Liver (tissue), 9 donors: ENCODE results near the gene HOXB5. TPM values are rescaled to one million over a fixed set of nuclear protein-coding genes. Genes with fewer than 3 reads are reported as not detected.

Experiments used
- DNase-seq: peaks from one replicate; pipeline ENCODE4 v3.0.0-alpha.2; 2017; ENCODE audit warnings: low spot score
- H3K27ac ChIP-seq, 2 donors: one replicate each; pipeline ENCODE4 v1.7.0; 2013; ENCODE audit warnings: inconsistent platforms in 2 of 2, low read length in 2 of 2, control low read depth in 1 of 2, low read depth in 1 of 2, mild to moderate bottlenecking in 1 of 2
- H3K27me3 ChIP-seq, 4 donors: one replicate each; pipeline versions ENCODE4 v1.6.1 to v1.7.0; 2013; ENCODE audit warnings: low read length in 3 of 4, inconsistent platforms in 1 of 4, mild to moderate bottlenecking in 1 of 4, moderate library complexity in 1 of 4; ENCODE audit not compliant: control insufficient read depth in 4 of 4, insufficient read depth in 4 of 4
- H3K36me3 ChIP-seq, 4 donors: one replicate each; pipeline versions ENCODE4 v1.6.1 to v1.7.0; 2013; ENCODE audit warnings: low read length in 3 of 4, mild to moderate bottlenecking in 3 of 4, low read depth in 1 of 4, moderate library complexity in 1 of 4; ENCODE audit not compliant: control insufficient read depth in 4 of 4, insufficient read depth in 3 of 4
- H3K4me1 ChIP-seq, 4 donors: one replicate each; pipeline versions ENCODE4 v1.6.1 to v1.7.0; 2013; ENCODE audit warnings: low read length in 3 of 4, mild to moderate bottlenecking in 3 of 4, moderate library complexity in 1 of 4; ENCODE audit not compliant: control insufficient read depth in 4 of 4, insufficient read depth in 4 of 4
- H3K4me3 ChIP-seq, 3 donors: one replicate each; pipeline versions ENCODE4 v1.6.1 to v1.7.0; 2013; ENCODE audit warnings: low read length in 3 of 3, control low read depth in 1 of 3, low read depth in 1 of 3, mild to moderate bottlenecking in 1 of 3
- H3K9ac ChIP-seq, 2 donors: one replicate each; pipeline ENCODE4 v1.7.0; 2013; ENCODE audit warnings: low read length in 2 of 2, mild to moderate bottlenecking in 2 of 2, moderate library complexity in 2 of 2, control low read depth in 1 of 2, low read depth in 1 of 2
- H3K9me3 ChIP-seq, 4 donors: one replicate each; pipeline versions ENCODE4 v1.6.1 to v1.7.0; 2013; ENCODE audit warnings: low read length in 3 of 4; ENCODE audit not compliant: control insufficient read depth in 4 of 4
- ATF3 ChIP-seq: IDR thresholded peaks from 2 replicates; pipeline ENCODE4 v1.6.1; 2016; ENCODE audit warnings: antibody characterized with exemption
- CTCF ChIP-seq: fragments of 150-350 bp; IDR thresholded peaks from 2 replicates; pipeline ENCODE4 v1.5.1; 2017; ENCODE audit warnings: improper control_type of control experiment, low read depth, low read length; ENCODE audit not compliant: missing input control
- EGR1 ChIP-seq, 2 donors: IDR thresholded peaks; 2 replicates each; pipeline ENCODE4 v1.6.1; 2016 to 2018; ENCODE audit warnings: antibody characterized with exemption in 2 of 2, low read depth in 2 of 2
- FOXA1 ChIP-seq: IDR thresholded peaks from 2 replicates; pipeline ENCODE4 v1.6.1; 2016; ENCODE audit warnings: antibody characterized with exemption
- FOXA2 ChIP-seq: IDR thresholded peaks from 2 replicates; pipeline ENCODE4 v1.6.1; 2016; ENCODE audit warnings: antibody characterized with exemption
- GABPA ChIP-seq, 2 donors: IDR thresholded peaks in 1 of 2; conservative IDR thresholded peaks in 1 of 2; 2 replicates each; pipeline ENCODE4 v1.6.1; 2016; ENCODE audit warnings: antibody characterized with exemption in 2 of 2, mild to moderate bottlenecking in 1 of 2, moderate library complexity in 1 of 2
- HNF4A ChIP-seq, 2 donors: conservative IDR thresholded peaks; 2 replicates each; pipeline ENCODE4 v1.6.1; 2016; ENCODE audit warnings: antibody characterized with exemption in 2 of 2, mild to moderate bottlenecking in 2 of 2
- HNF4G ChIP-seq: IDR thresholded peaks from 2 replicates; pipeline ENCODE4 v1.6.1; 2016; ENCODE audit warnings: antibody characterized with exemption
- JUND ChIP-seq, 2 donors: IDR thresholded peaks; 2 replicates each; pipeline ENCODE4 v1.6.1; 2016; ENCODE audit warnings: antibody characterized with exemption in 2 of 2
- MAX ChIP-seq: IDR thresholded peaks from 2 replicates; pipeline ENCODE4 v1.6.1; 2016; ENCODE audit warnings: antibody characterized with exemption
- NR2F2 ChIP-seq: IDR thresholded peaks from 2 replicates; pipeline ENCODE4 v1.6.1; 2016; ENCODE audit warnings: antibody characterized with exemption
- RAD21 ChIP-seq, 2 donors: IDR thresholded peaks; 2 replicates each; pipeline ENCODE4 v1.6.1; 2016; ENCODE audit warnings: antibody characterized with exemption in 2 of 2, mild to moderate bottlenecking in 2 of 2
- REST ChIP-seq: IDR thresholded peaks from 2 replicates; pipeline ENCODE4 v1.6.1; 2016; ENCODE audit warnings: antibody characterized with exemption, mild to moderate bottlenecking
- RXRA ChIP-seq, 2 donors: IDR thresholded peaks; 2 replicates each; pipeline ENCODE4 v1.6.1; 2017 to 2018; ENCODE audit warnings: antibody characterized with exemption in 2 of 2, mild to moderate bottlenecking in 1 of 2
- SP1 ChIP-seq: IDR thresholded peaks from 2 replicates; pipeline ENCODE4 v1.6.1; 2018; ENCODE audit warnings: antibody characterized with exemption, mild to moderate bottlenecking
- TAF1 ChIP-seq: conservative IDR thresholded peaks from 2 replicates; pipeline ENCODE4 v1.6.1; 2016; ENCODE audit warnings: antibody characterized with exemption, mild to moderate bottlenecking
- YY1 ChIP-seq: IDR thresholded peaks from 2 replicates; pipeline ENCODE4 v1.6.1; 2016; ENCODE audit warnings: antibody characterized with exemption, mild to moderate bottlenecking
- ZBTB33 ChIP-seq: IDR thresholded peaks from 2 replicates; pipeline ENCODE4 v1.6.1; 2016; ENCODE audit warnings: antibody characterized with exemption
- WGBS: extraction: QIAGEN DNeasy Blood & Tissue Kit; methylation state at CpG from one replicate; pipeline ENCODE4 v1.1.7; 2013; 5-methylcytosine and 5-hydroxymethylcytosine counted together
- polyA plus RNA-seq, 2 donors: library from polyadenylated mRNA; stranded (reverse) in 1 of 2; unstranded in 1 of 2; fragments of 200-250 nt in 1 of 2; fragments of >200 nt in 1 of 2; fragmentation: Nextera tagmentation in 1 of 2; extraction: Ambion mirVana in 1 of 2; gene quantifications; one replicate each; pipeline versions ENCODE4 v1.2.1 to v1.2.3, GENCODE V29; 2013 to 2015
- total RNA-seq, 2 donors: library from RNA; depleted of rRNA; stranded (reverse); fragments of >200 nt; gene quantifications; one replicate each; pipeline ENCODE4 v1.2.3, GENCODE V29; 2014
- donor health status: healthy.
- donor health status: healthy.
- donor health status: healthy.
- donor health status: healthy.
- donor health status: healthy.

Gene HOXB5
- total and polyA plus RNA-seq, 4 donors, result 0.08 to 0.38 (median 0.36) TPM; not detected in 1

GRCh38 chr17:48570325-48571023, 23.1 kb downstream of the HOXB5 start:
- WGBS, result 20% methylated on average over 19 of the region's 19 CpGs
- H3K4me3 ChIP-seq, result no peak overlapping the region
- peak overlapping the region in 1 of 2 donors; percentile 1 for H3K27ac ChIP-seq
- H3K4me1 ChIP-seq, result no peaks in the 10 kb centered on the region
- DNase-seq, result no peak
- no peak overlapping the region for H3K9ac ChIP-seq
- TF ChIP-seq EGR1 (IDR thresholded peaks at IDR 0.05; ENCODE audit: low read depth in 2 of 2), result no peak
- H3K27me3 ChIP-seq, result peaks cover 0 to 32% (median 11%) of the 10 kb centered on the region in 4 donors
- H3K36me3 ChIP-seq, result no peaks in the 10 kb centered on the region
- no peaks in the 10 kb centered on the region for H3K9me3 ChIP-seq

- Histone ChIP-seq H3K4me1 (no peaks in the 10 kb centered on the region), H3K9ac (no peak overlapping the region), H3K9me3 (no peaks in the 10 kb centered on the region), H3K27me3 (peaks cover 0 to 38% (median 10%) of the 10 kb centered on the region in 4 donors), H3K4me3 (no peak overlapping the region), H3K27ac (peak overlapping the region in 1 of 2 donors; percentile 1), H3K36me3 (no peaks in the 10 kb centered on the region)
- WGBS, result 25% methylated on average over 6 of the region's 6 CpGs
- DNase-seq, result no peak
- no peak for TF ChIP-seq RXRA (IDR thresholded peaks at IDR 0.05)
- TF ChIP-seq NR2F2, result no peak
- no peak for TF ChIP-seq FOXA2
- TF ChIP-seq RAD21 (IDR thresholded peaks at IDR 0.05), result no peak
- TF ChIP-seq ATF3, result no peak
- no peak for TF ChIP-seq SP1
- no peak for TF ChIP-seq YY1
- TF ChIP-seq GABPA (IDR thresholded peaks at IDR 0.05 in 1 of 2, conservative IDR thresholded peaks at IDR 0.05 in 1 of 2), result no peak
- TF ChIP-seq CTCF, result no peak
- no peak for TF ChIP-seq HNF4A (conservative IDR thresholded peaks at IDR 0.05)
- no peak for TF ChIP-seq REST
- TF ChIP-seq EGR1 (IDR thresholded peaks at IDR 0.05; ENCODE audit: low read depth in 2 of 2), result no peak
- no peak for TF ChIP-seq ZBTB33
- TF ChIP-seq JUND (IDR thresholded peaks at IDR 0.05), result no peak
- TF ChIP-seq HNF4G, result no peak
- TF ChIP-seq MAX, result no peak
- no peak for TF ChIP-seq FOXA1
- TF ChIP-seq TAF1, result no peak
Measured at GRCh38 chr17:48569674-48570324, 23.8 kb downstream of the HOXB5 start.
